SK-N-SH treated with all-trans-retinoic acid at 6 μM for 48 hours (cell line): ENCODE data around the gene NFKB1.

Source experiments
- ARNTL ChIP-seq: fragments of 450-650 bp; formaldehyde crosslinking; IDR thresholded peaks from 2 replicates; pipeline ENCODE4 v1.5.0; 2020; ENCODE audit warnings: low read depth, mild to moderate bottlenecking, moderate library complexity, borderline replicate concordance
- CSDC2 ChIP-seq: fragments of 250-450 bp; sonication (Bioruptor Pico); IDR thresholded peaks from 2 replicates; pipeline ENCODE4 v1.5.0; 2020; ENCODE audit warnings: mild to moderate bottlenecking, moderate library complexity
- ESRRG ChIP-seq: fragments of 250-450 bp; sonication (Bioruptor Pico); IDR thresholded peaks from 2 replicates; pipeline ENCODE4 v1.6.1; 2021; ENCODE audit warnings: mild to moderate bottlenecking
- ISL1 ChIP-seq: fragments of 250-450 bp; sonication (Bioruptor Pico); IDR thresholded peaks from 2 replicates; pipeline ENCODE4 v2.1.2; 2022; ENCODE audit warnings: mild to moderate bottlenecking, moderate library complexity
- PPARA ChIP-seq: fragments of 250-450 bp; sonication (Bioruptor Pico); IDR thresholded peaks from 2 replicates; pipeline ENCODE4 v1.5.0; 2020; ENCODE audit warnings: mild to moderate bottlenecking, borderline replicate concordance
- TCF4 ChIP-seq: fragments of 250-450 bp; sonication (Bioruptor Pico); IDR thresholded peaks from 2 replicates; pipeline ENCODE4 v1.8.0; 2021; ENCODE audit warnings: mild to moderate bottlenecking, moderate library complexity, borderline replicate concordance
- TF ChIP-seq, protein P1 (sequence below): fragments of 250-450 bp; sonication (Bioruptor Pico); IDR thresholded peaks from 2 replicates; pipeline ENCODE4 v1.5.1; 2020; ENCODE audit warnings: low read depth, mild to moderate bottlenecking, moderate library complexity
- TF ChIP-seq, protein P2 (sequence below): fragments of 250-450 bp; sonication (Bioruptor Pico); IDR thresholded peaks from 2 replicates; pipeline ENCODE4 v1.8.0; 2020; ENCODE audit warnings: mild to moderate bottlenecking, moderate library complexity, borderline replicate concordance

DNA sequence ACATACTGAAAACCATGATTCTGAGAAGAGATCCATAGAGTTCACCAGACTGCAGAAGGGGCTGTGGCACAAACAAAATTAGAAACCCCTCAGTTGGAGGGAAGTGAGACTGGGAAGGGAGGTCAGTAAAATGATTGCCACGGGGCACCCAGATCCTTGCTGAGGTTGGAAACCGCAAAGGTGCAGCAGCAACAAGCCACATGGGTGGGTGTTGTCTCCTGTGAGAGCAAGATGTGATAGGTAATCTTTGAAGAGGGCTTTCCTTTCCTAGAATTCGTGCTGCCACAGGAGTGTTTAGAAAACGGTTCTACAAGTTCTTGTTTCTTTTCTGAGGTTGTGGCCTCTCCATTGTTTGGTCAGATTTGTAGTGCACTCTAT lies 85.5 kb downstream of the NFKB1 start:
- no peak for TF ChIP-seq TCF4
- no peak for TF ChIP-seq PPARA (CRISPR knock-in tag)
- TF ChIP-seq, protein P1, sequence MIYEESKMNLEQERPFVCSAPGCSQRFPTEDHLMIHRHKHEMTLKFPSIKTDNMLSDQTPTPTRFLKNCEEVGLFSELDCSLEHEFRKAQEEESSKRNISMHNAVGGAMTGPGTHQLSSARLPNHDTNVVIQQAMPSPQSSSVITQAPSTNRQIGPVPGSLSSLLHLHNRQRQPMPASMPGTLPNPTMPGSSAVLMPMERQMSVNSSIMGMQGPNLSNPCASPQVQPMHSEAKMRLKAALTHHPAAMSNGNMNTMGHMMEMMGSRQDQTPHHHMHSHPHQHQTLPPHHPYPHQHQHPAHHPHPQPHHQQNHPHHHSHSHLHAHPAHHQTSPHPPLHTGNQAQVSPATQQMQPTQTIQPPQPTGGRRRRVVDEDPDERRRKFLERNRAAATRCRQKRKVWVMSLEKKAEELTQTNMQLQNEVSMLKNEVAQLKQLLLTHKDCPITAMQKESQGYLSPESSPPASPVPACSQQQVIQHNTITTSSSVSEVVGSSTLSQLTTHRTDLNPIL (CRISPR knock-in tag): no peak
- TF ChIP-seq, protein P2, sequence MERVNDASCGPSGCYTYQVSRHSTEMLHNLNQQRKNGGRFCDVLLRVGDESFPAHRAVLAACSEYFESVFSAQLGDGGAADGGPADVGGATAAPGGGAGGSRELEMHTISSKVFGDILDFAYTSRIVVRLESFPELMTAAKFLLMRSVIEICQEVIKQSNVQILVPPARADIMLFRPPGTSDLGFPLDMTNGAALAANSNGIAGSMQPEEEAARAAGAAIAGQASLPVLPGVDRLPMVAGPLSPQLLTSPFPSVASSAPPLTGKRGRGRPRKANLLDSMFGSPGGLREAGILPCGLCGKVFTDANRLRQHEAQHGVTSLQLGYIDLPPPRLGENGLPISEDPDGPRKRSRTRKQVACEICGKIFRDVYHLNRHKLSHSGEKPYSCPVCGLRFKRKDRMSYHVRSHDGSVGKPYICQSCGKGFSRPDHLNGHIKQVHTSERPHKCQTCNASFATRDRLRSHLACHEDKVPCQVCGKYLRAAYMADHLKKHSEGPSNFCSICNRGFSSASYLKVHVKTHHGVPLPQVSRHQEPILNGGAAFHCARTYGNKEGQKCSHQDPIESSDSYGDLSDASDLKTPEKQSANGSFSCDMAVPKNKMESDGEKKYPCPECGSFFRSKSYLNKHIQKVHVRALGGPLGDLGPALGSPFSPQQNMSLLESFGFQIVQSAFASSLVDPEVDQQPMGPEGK: no peak
- TF ChIP-seq ESRRG (CRISPR knock-in tag): no peak
- TF ChIP-seq ARNTL: no peak
- no peak for TF ChIP-seq CSDC2 (CRISPR knock-in tag)
- no peak for TF ChIP-seq ISL1 (CRISPR knock-in tag)
